Body of pancreas (tissue), 4 donors: Measurements from ENCODE around the gene CPN1.

Source experiments
- POLR2A ChIP-seq, 3 donors: fragments of 450-650 bp; IDR thresholded peaks; one replicate each; pipeline ENCODE4 v1.6.1; 2016; ENCODE audit warnings: antibody characterized with exemption in 3 of 3, mild to moderate bottlenecking in 2 of 3
- TF ChIP-seq, protein P1 (sequence below), 7 experiments: fragments of 450-650 bp in 4 of 7; fragments of 200-600 bp in 3 of 7; sonication (generic) in 3 of 7; IDR thresholded peaks; one replicate each; pipeline ENCODE4 v1.5.1; 2016 to 2019; ENCODE audit warnings: antibody characterized with exemption in 7 of 7

DNA sequence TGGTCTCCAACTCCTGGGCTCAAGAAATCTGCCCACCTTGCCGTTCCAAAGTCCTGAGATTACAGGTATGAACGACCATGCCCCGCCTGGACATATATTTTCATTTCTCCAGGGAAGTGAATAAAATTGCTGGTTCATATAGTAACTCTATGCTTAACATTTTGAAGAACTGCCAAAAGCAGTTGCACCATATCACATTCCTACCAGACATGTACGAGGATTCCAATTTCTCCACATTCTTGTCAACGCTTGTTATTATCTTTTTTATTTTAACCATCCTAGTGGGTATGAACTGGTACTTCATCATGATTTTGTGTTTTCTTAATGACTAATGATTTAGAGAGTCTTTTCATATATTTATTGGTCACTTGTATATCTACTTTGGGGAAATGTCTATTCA lies 21.9 kb upstream of the CPN1 start:
- TF ChIP-seq, protein P1, sequence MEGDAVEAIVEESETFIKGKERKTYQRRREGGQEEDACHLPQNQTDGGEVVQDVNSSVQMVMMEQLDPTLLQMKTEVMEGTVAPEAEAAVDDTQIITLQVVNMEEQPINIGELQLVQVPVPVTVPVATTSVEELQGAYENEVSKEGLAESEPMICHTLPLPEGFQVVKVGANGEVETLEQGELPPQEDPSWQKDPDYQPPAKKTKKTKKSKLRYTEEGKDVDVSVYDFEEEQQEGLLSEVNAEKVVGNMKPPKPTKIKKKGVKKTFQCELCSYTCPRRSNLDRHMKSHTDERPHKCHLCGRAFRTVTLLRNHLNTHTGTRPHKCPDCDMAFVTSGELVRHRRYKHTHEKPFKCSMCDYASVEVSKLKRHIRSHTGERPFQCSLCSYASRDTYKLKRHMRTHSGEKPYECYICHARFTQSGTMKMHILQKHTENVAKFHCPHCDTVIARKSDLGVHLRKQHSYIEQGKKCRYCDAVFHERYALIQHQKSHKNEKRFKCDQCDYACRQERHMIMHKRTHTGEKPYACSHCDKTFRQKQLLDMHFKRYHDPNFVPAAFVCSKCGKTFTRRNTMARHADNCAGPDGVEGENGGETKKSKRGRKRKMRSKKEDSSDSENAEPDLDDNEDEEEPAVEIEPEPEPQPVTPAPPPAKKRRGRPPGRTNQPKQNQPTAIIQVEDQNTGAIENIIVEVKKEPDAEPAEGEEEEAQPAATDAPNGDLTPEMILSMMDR (IDR thresholded peaks at IDR 0.05) = no peak
- no peak for TF ChIP-seq POLR2A (IDR thresholded peaks at IDR 0.05)
